Measurements from ENCODE around the gene DHCR7. TPM values are rescaled to one million over a fixed set of nuclear protein-coding genes. Genes with fewer than 3 reads are reported as not detected.
"Not testable (repeated sequence)": the region's sequence is repeated elsewhere in the genome, so short reads cannot be mapped to it uniquely, and the experiment has no call there.

Gene DHCR7
- total and polyA plus RNA-seq, 3 experiments from 2014 or later: 19.6 to 42.8 (median 41.5) TPM

DNA sequence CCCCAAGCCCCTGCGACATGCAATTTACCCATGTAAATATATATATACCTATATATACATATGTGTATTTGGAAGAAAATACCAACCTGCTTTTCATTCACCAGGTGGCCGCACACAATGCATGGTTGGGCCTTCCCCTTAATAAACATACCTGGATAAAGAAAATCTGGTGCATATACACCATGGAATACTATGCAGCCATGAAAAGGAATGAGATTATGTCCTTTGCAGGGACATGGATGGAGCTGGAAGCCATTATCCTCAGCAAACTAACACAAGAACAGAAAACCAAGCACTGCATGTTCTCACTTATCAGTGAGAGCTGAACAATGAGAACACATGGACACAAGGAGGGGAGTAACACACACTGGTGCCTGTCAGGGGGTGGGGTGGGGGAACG is 25.9 kb downstream of the DHCR7 start:
- H3K4me3 ChIP-seq (ENCODE audit: low read length); CTCF ChIA-PET; H3K36me3 ChIP-seq (ENCODE audit: insufficient read depth, low read length); H3K4me3 Mint-ChIP-seq; H3K27me3 ChIP-seq (ENCODE audit: insufficient read depth, low read length, poor library complexity, severe bottlenecking); H3K9me3 ChIP-seq (ENCODE audit: low read length); DNase-seq; H3K27ac ChIP-seq (ENCODE audit: low read depth, low read length); H3K9me3 Mint-ChIP-seq; H3K27ac Mint-ChIP-seq; H3K36me3 Mint-ChIP-seq; H3K4me1 Mint-ChIP-seq; POLR2A ChIA-PET; H3K4me1 ChIP-seq (ENCODE audit: insufficient read depth, low read length): not testable (repeated sequence)
- H3K27me3 Mint-ChIP-seq: peaks cover 6 to 14% of the 10 kb centered on the region in 2 donors

DNA sequence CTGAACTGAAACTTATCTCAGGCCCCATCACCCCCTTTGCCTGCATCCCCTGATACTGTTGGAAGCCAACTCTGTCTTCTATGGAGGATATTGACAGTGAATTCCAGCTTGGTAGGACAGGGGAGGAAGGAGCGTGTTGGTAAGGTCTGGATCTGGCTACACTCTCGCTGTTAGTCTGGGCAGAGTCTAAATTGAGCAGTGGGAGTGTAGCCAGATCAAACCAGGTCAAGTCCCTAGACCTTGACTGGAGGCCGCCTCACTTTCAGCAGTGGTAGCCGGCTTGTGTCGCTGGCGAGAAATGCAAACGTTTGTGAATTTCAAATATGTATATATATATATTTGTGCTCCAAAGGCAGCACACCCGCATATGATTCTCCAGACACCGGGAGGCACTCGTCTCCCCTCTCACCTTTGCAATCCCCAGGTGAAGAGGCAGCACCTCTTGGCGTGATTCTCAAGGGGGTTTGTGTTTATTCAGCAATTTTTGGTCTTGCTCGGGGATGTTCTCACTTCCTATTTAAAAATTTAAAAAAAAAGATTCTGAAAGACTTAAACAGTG is 26.7 kb downstream of the DHCR7 start:
- Histone ChIP-seq H3K27ac (ENCODE audit: low read depth, low read length) (no peak overlapping the region), H3K9me3 (ENCODE audit: low read length) (no peaks in the 10 kb centered on the region), H3K4me3 (ENCODE audit: low read length) (no peak overlapping the region), H3K4me1 (ENCODE audit: insufficient read depth, low read length) (no peaks in the 10 kb centered on the region), H3K36me3 (ENCODE audit: insufficient read depth, low read length) (no peaks in the 10 kb centered on the region), H3K27me3 (ENCODE audit: insufficient read depth, low read length, poor library complexity, severe bottlenecking) (no peaks in the 10 kb centered on the region)
- ChIA-PET CTCF (no interaction called here), POLR2A (no interaction called here)
- peaks cover 8 to 16% of the 10 kb centered on the region in 2 donors for H3K27me3 Mint-ChIP-seq
- no peaks in the 10 kb centered on the region for H3K4me1 Mint-ChIP-seq
- H3K27ac Mint-ChIP-seq: no peak overlapping the region
- DNase-seq: no peak
- no peaks in the 10 kb centered on the region for H3K9me3 Mint-ChIP-seq
- no peak overlapping the region for H3K4me3 Mint-ChIP-seq
- peaks cover 0 to 2% (median 0%) of the 10 kb centered on the region in 3 donors for H3K36me3 Mint-ChIP-seq

DNA sequence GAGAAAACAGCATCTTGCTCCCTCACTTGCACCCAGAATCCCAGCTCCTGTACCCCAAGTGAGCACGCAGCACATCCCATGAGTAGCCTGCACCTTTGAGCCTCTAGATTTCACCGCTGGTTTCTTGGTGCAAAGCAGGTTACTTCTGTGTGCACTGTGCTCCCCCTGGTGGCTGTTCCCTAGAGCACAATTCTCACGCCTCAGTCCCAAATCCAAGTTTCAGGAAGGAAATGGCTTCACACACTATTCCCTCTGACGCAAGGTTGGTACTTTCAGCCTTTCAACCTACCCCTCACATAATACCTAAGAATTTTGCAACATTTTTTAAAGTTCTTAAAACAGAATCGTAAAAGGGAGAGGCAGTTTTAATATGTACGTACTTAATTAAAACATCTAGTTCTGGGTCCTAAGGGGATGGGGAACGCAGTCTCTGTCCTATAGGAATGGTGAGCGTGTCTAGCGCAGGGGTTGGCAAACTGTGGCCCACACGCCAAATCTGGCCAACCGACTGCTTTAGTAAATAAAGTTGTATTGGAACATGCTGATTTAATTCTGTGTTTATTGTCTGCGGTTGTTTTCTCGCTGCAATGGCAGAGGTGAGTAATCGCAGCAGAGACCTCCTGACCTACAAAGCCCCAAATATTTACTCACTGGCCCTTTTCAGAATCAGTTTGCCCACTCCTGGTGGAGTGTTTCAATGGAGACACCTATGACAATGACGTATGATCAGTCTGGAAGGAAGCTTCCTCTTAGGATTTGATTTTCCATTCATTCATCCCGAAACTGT is 27.5 kb downstream of the DHCR7 start:
- Mint-ChIP-seq H3K27ac (no peak overlapping the region), H3K36me3 (peaks cover 0 to 2% (median 0%) of the 10 kb centered on the region in 3 donors), H3K27me3 (peaks cover 8 to 18% of the 10 kb centered on the region in 2 donors), H3K4me3 (no peak overlapping the region), H3K4me1 (no peaks in the 10 kb centered on the region), H3K9me3 (no peaks in the 10 kb centered on the region)
- H3K36me3 ChIP-seq (ENCODE audit: insufficient read depth, low read length): no peaks in the 10 kb centered on the region
- CTCF ChIA-PET: no interaction called here
- no peak for DNase-seq
- no peaks in the 10 kb centered on the region for H3K4me1 ChIP-seq (ENCODE audit: insufficient read depth, low read length)
- no peak overlapping the region for H3K4me3 ChIP-seq (ENCODE audit: low read length)
- H3K27ac ChIP-seq (ENCODE audit: low read depth, low read length): no peak overlapping the region
- POLR2A ChIA-PET: no interaction called here
- H3K9me3 ChIP-seq (ENCODE audit: low read length): no peaks in the 10 kb centered on the region
- no peaks in the 10 kb centered on the region for H3K27me3 ChIP-seq (ENCODE audit: insufficient read depth, low read length, poor library complexity, severe bottlenecking)

DNA sequence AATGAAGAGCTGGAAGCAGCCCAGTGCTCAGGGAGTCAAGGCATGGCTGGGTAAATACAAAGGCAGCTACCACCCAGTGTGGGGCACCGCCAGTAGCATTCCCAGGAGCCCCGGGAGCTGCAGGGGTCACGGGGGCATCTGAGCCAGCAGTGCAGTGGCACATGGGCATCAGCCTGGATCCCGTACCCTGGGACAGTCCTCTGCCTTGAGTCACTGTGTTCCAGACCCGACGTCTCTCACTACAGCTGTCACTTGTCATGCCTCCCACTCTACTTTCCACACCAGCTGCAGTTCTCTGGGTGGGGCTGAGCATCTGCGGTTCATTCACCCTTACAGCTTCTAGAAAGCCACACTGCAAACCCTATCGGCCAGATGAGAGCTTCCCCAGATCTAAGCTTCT is 29.6 kb downstream of the DHCR7 start:
- Mint-ChIP-seq H3K27ac (no peak overlapping the region), H3K27me3 (peaks cover 20 to 23% of the 10 kb centered on the region in 2 donors), H3K9me3 (no peaks in the 10 kb centered on the region), H3K4me3 (no peak overlapping the region), H3K4me1 (no peaks in the 10 kb centered on the region), H3K36me3 (peaks cover 0 to 2% (median 0%) of the 10 kb centered on the region in 3 donors)
- Histone ChIP-seq H3K4me1 (ENCODE audit: insufficient read depth, low read length) (no peaks in the 10 kb centered on the region), H3K27me3 (ENCODE audit: insufficient read depth, low read length, poor library complexity, severe bottlenecking) (no peaks in the 10 kb centered on the region), H3K9me3 (ENCODE audit: low read length) (no peaks in the 10 kb centered on the region), H3K4me3 (ENCODE audit: low read length) (no peak overlapping the region), H3K36me3 (ENCODE audit: insufficient read depth, low read length) (no peaks in the 10 kb centered on the region), H3K27ac (ENCODE audit: low read depth, low read length) (no peak overlapping the region)
- ChIA-PET POLR2A (no interaction called here), CTCF (no interaction called here)
- no peak for DNase-seq

DNA sequence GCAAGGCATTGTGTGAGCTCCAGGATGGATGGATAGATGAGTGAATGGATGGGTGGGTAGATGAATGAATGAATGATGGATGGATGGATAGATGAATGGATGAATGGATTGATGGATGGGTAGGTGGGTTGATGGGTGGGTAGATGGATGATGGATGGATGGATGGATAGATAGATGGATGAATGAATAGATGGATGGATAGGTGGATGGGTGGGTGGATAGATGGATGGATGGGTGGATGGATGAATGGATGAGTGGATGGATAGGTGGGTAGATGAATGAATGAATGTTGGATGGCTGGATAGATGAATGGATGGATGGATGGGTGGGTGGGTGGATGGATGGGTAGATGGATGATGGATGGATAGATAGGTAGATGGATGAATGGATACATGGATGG is 33.5 kb downstream of the DHCR7 start:
- DNase-seq: no peak
- H3K4me3 ChIP-seq (ENCODE audit: low read length): no peak overlapping the region
- Mint-ChIP-seq H3K9me3 (no peaks in the 10 kb centered on the region), H3K4me3 (no peak overlapping the region), H3K27ac (no peak overlapping the region), H3K27me3 (peaks cover 22 to 27% of the 10 kb centered on the region in 2 donors), H3K36me3 (peaks cover 0 to under 1% (median 0%) of the 10 kb centered on the region in 3 donors), H3K4me1 (no peaks in the 10 kb centered on the region)
- ChIA-PET POLR2A (no interaction called here), CTCF (no interaction called here)
- H3K36me3 ChIP-seq (ENCODE audit: insufficient read depth, low read length): no peaks in the 10 kb centered on the region
- H3K27me3 ChIP-seq (ENCODE audit: insufficient read depth, low read length, poor library complexity, severe bottlenecking): no peaks in the 10 kb centered on the region
- H3K9me3 ChIP-seq (ENCODE audit: low read length): no peaks in the 10 kb centered on the region
- no peak overlapping the region for H3K27ac ChIP-seq (ENCODE audit: low read depth, low read length)
- no peaks in the 10 kb centered on the region for H3K4me1 ChIP-seq (ENCODE audit: insufficient read depth, low read length)

DNA sequence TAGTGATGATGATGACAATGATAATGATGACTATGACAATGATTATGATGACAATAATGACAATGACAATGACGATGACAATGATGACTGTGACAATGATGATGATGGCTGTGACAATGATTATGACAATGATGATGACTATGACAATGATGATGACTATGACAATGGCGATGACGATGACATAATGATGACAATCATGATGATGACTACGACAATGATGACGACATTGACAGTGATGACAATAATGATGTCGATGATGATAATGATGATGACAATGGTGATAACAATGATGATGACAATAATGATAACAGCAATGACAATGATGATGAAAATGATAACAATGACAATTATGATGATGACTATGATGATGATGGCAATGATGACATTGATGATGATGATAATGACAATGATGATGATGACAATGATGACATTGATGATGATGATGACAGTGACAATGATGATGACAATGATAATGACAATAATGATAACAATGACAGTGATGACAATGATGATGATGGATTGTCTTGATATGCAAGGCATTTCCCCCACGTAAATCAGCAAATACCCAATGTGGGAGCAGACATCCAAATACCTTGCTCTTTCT is 37.7 kb downstream of the DHCR7 start:
- Histone ChIP-seq H3K9me3 (ENCODE audit: low read length) (no peaks in the 10 kb centered on the region), H3K27me3 (ENCODE audit: insufficient read depth, low read length, poor library complexity, severe bottlenecking) (no peaks in the 10 kb centered on the region), H3K36me3 (ENCODE audit: insufficient read depth, low read length) (no peaks in the 10 kb centered on the region), H3K27ac (ENCODE audit: low read depth, low read length) (no peak overlapping the region), H3K4me1 (ENCODE audit: insufficient read depth, low read length) (no peaks in the 10 kb centered on the region), H3K4me3 (ENCODE audit: low read length) (no peak overlapping the region)
- peaks cover 19 to 33% of the 10 kb centered on the region in 2 donors for H3K27me3 Mint-ChIP-seq
- ChIA-PET POLR2A (no interaction called here), CTCF (no interaction called here)
- H3K27ac Mint-ChIP-seq: no peak overlapping the region
- H3K4me1 Mint-ChIP-seq: no peaks in the 10 kb centered on the region
- no peaks in the 10 kb centered on the region for H3K9me3 Mint-ChIP-seq
- no peaks in the 10 kb centered on the region for H3K36me3 Mint-ChIP-seq
- no peak for DNase-seq
- H3K4me3 Mint-ChIP-seq: no peak overlapping the region

DNA sequence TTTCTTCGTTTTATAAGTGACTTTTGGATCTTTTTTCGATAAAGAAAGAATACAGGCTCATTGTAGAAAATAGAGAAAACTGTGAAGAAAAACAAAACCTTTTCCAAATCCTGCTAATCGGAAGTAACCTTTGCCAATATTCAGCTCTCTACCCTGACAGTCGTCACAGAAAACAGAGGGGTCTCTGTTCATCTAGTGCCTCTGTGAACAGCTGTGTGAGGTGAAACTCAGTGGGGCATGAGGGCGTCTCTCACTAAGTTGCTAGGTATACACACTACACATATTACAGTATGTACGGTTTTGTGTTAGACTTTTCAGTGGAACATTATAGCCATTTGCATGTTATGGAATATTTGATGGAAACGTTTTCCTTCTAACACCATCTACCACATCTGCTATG is 39.4 kb downstream of the DHCR7 start:
- Mint-ChIP-seq H3K9me3 (peaks cover 0 to 4% (median 0%) of the 10 kb centered on the region in 5 donors), H3K36me3 (no peaks in the 10 kb centered on the region), H3K27me3 (peaks cover 8 to 29% of the 10 kb centered on the region in 2 donors), H3K4me1 (no peaks in the 10 kb centered on the region), H3K27ac (peak overlapping the region in 1 of 8 donors; percentile 3), H3K4me3 (no peak overlapping the region)
- DNase-seq: no peak
- no peaks in the 10 kb centered on the region for H3K9me3 ChIP-seq (ENCODE audit: low read length)
- no peaks in the 10 kb centered on the region for H3K27me3 ChIP-seq (ENCODE audit: insufficient read depth, low read length, poor library complexity, severe bottlenecking)
- H3K4me1 ChIP-seq (ENCODE audit: insufficient read depth, low read length): no peaks in the 10 kb centered on the region
- no peaks in the 10 kb centered on the region for H3K36me3 ChIP-seq (ENCODE audit: insufficient read depth, low read length)
- CTCF ChIA-PET: no interaction called here
- H3K4me3 ChIP-seq (ENCODE audit: low read length): no peak overlapping the region
- POLR2A ChIA-PET: no interaction called here
- H3K27ac ChIP-seq (ENCODE audit: low read depth, low read length): no peak overlapping the region

DNA sequence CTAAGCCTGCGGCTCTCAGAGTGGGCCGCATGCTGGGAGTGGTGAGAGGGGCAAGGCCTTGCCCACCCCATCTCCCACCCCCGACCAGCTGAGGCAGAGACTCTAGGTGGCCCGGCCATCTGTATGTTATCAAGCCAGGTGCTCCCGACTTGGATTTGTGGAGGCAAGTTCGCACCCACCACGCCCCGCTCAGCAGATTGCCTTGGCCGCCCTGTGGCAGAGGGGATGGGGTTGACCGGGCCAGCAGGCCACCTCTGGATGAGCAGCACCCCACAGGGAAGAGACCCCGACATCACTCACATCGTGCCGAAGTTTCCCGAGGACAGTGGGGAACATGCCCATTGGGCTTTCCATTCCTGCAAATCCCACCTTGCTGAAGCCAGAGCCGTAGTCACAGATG is 40.8 kb downstream of the DHCR7 start:
- no peaks in the 10 kb centered on the region for H3K4me1 Mint-ChIP-seq
- H3K9me3 Mint-ChIP-seq: peaks cover 0 to 4% (median 2%) of the 10 kb centered on the region in 5 donors
- H3K27me3 Mint-ChIP-seq: peaks cover 8 to 25% of the 10 kb centered on the region in 2 donors
- Histone ChIP-seq H3K9me3 (ENCODE audit: low read length) (no peaks in the 10 kb centered on the region), H3K4me1 (ENCODE audit: insufficient read depth, low read length) (no peaks in the 10 kb centered on the region), H3K27me3 (ENCODE audit: insufficient read depth, low read length, poor library complexity, severe bottlenecking) (no peaks in the 10 kb centered on the region), H3K4me3 (ENCODE audit: low read length) (no peak overlapping the region), H3K36me3 (ENCODE audit: insufficient read depth, low read length) (no peaks in the 10 kb centered on the region), H3K27ac (ENCODE audit: low read depth, low read length) (no peak overlapping the region)
- CTCF ChIA-PET: no interaction called here
- no peak overlapping the region for H3K27ac Mint-ChIP-seq
- POLR2A ChIA-PET: no interaction called here
- H3K4me3 Mint-ChIP-seq: no peak overlapping the region
- no peak for DNase-seq
- H3K36me3 Mint-ChIP-seq: no peaks in the 10 kb centered on the region

Measured in CD8-positive, alpha-beta memory T cell (primary cell).